ENCODE measurements around the gene CRB3.
A peak's percentile ranks its signal among the peaks of the same experiment; 100 is the strongest.

DNA sequence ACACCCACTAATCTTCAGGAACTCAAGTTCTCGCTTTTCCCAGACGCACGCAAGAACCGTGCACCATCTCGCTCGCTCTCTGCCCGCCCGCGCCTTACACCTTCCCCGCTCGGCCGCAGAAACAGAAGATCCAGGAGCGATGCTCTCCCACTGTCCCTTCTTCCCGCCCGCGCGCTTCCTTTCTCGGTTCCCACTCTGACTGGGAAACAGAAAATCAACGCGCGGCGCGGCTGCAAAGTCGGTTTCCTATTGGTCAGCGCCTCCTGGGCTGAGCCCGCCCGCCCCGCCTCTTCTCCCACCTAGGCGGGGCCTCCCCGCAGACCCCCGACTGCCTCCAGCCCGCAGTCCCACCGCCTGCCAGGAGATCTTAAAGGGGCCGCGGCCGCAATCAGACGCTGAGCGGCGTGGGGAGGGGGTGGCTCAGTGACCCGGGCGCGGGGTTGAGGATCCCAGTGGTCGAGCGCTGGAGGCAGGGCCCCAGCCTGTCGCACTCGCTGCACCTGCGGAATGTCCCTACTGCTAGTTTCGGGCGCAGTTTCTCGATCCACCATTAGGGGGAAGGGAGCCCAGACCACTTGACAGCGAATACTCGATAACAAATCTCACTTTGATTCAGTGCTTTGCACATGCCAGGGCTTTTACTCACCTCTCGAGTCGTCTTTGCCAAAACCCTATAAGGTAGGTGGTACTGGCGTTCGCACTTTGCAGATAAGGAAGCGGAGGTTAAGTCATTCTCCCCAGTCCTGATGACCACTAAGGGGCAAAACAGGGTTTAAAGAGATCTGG is 3.8 kb upstream of the CRB3 start:
- no peak for TF ChIP-seq POLR2A (IDR thresholded peaks at IDR 0.05)
- TF ChIP-seq, protein P1, sequence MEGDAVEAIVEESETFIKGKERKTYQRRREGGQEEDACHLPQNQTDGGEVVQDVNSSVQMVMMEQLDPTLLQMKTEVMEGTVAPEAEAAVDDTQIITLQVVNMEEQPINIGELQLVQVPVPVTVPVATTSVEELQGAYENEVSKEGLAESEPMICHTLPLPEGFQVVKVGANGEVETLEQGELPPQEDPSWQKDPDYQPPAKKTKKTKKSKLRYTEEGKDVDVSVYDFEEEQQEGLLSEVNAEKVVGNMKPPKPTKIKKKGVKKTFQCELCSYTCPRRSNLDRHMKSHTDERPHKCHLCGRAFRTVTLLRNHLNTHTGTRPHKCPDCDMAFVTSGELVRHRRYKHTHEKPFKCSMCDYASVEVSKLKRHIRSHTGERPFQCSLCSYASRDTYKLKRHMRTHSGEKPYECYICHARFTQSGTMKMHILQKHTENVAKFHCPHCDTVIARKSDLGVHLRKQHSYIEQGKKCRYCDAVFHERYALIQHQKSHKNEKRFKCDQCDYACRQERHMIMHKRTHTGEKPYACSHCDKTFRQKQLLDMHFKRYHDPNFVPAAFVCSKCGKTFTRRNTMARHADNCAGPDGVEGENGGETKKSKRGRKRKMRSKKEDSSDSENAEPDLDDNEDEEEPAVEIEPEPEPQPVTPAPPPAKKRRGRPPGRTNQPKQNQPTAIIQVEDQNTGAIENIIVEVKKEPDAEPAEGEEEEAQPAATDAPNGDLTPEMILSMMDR (IDR thresholded peaks at IDR 0.05), result peak in 2 of 3 donors; percentile 70 to 80
- no peak for TF ChIP-seq EP300 (IDR thresholded peaks at IDR 0.05)

Measured in ovary (tissue), 3 donors.